Measurements from ENCODE around the gene ZNHIT6.
"Not testable (repeated sequence)": the region's sequence is repeated elsewhere in the genome, so short reads cannot be mapped to it uniquely, and the experiment has no call there.

The ZNHIT6 gene

GRCh38 chr1:85663382-85663781 is 44.9 kb downstream of the ZNHIT6 start:
- DNase-seq: no peak

- no peak for DNase-seq
Measured at GRCh38 chr1:85661767-85662166, 46.5 kb downstream of the ZNHIT6 start.

- DNase-seq: no peak
Measured at GRCh38 chr1:85660541-85660940, 47.7 kb downstream of the ZNHIT6 start.

- no peak for DNase-seq
Measured at GRCh38 chr1:85659174-85659573, 49.1 kb downstream of the ZNHIT6 start.

GRCh38 chr1:85656948-85657347 is 51.3 kb downstream of the ZNHIT6 start:
- no peak for DNase-seq

GRCh38 chr1:85656256-85656655 is 52.0 kb downstream of the ZNHIT6 start:
- DNase-seq: no peak

GRCh38 chr1:85655315-85655714 is 52.9 kb downstream of the ZNHIT6 start:
- DNase-seq: no peak

GRCh38 chr1:85654066-85654782 is 54.0 kb downstream of the ZNHIT6 start:
- no peak for DNase-seq

GRCh38 chr1:85652327-85652726 is 55.9 kb downstream of the ZNHIT6 start:
- DNase-seq: no peak

GRCh38 chr1:85650645-85651044 is 57.6 kb downstream of the ZNHIT6 start:
- DNase-seq: no peak

- no peak for DNase-seq
Measured at GRCh38 chr1:85649591-85649990, 58.6 kb downstream of the ZNHIT6 start.

- not testable (repeated sequence) for DNase-seq
Measured at GRCh38 chr1:85641598-85642556, 66.4 kb downstream of the ZNHIT6 start.

- DNase-seq: not testable (repeated sequence)
Measured at GRCh38 chr1:85639920-85640319, 68.3 kb downstream of the ZNHIT6 start.

GRCh38 chr1:85638412-85638811 is 69.8 kb downstream of the ZNHIT6 start:
- no peak for DNase-seq

- no peak for DNase-seq
Measured at GRCh38 chr1:85630493-85630892, 77.7 kb downstream of the ZNHIT6 start.

GRCh38 chr1:85629532-85629920 is 78.7 kb downstream of the ZNHIT6 start:
- DNase-seq: no peak

- peak; percentile 75 for DNase-seq
Measured at GRCh38 chr1:85628791-85629531, 79.3 kb downstream of the ZNHIT6 start.

- no peak for DNase-seq
Measured at GRCh38 chr1:85626818-85627217, 81.4 kb downstream of the ZNHIT6 start.

- DNase-seq: no peak
Measured at GRCh38 chr1:85624361-85624760, 83.9 kb downstream of the ZNHIT6 start.

- no peak for DNase-seq
Measured at GRCh38 chr1:85623061-85623471, 85.2 kb downstream of the ZNHIT6 start.

- DNase-seq: no peak
Measured at GRCh38 chr1:85621430-85621829, 86.8 kb downstream of the ZNHIT6 start.

GRCh38 chr1:85617633-85618100 is 90.6 kb downstream of the ZNHIT6 start:
- DNase-seq: no peak

- no peak for DNase-seq
Measured at GRCh38 chr1:85616736-85617135, 91.5 kb downstream of the ZNHIT6 start.
